Stimulated activated CD8-positive, alpha-beta memory T cell treated with anti-CD3 and anti-CD28 coated beads, Interleukin-15, amount 100 ng/mL, for 1 hour (primary cell): ENCODE data around the gene UQCRFS1.
"Not testable (repeated sequence)": the region's sequence is repeated elsewhere in the genome, so short reads cannot be mapped to it uniquely, and the experiment has no call there.

Source experiments
- DNase-seq: peaks from one replicate; pipeline ENCODE4 v3.0.0-alpha.2; 2020; ENCODE audit warnings: low read depth

UQCRFS1 gene

GRCh38 chr19:29214411-29214810 is 1.5 kb upstream of the UQCRFS1 start:
- DNase-seq: no peak

GRCh38 chr19:29212356-29212647 is 649 bp downstream of the UQCRFS1 start:
- DNase-seq: no peak

GRCh38 chr19:29211562-29212355 is 1.2 kb downstream of the UQCRFS1 start:
- no peak for DNase-seq

- DNase-seq: not testable (repeated sequence)
Observed at GRCh38 chr19:29211041-29211440, 1.9 kb downstream of the UQCRFS1 start.

- not testable (repeated sequence) for DNase-seq
Observed at GRCh38 chr19:29210502-29210901, 2.4 kb downstream of the UQCRFS1 start.

- not testable (repeated sequence) for DNase-seq
Observed at GRCh38 chr19:29207403-29208187, 5.4 kb downstream of the UQCRFS1 start.

GRCh38 chr19:29206453-29206852 is 6.5 kb downstream of the UQCRFS1 start:
- no peak for DNase-seq

- no peak for DNase-seq
Observed at GRCh38 chr19:29202281-29202680, 10.7 kb downstream of the UQCRFS1 start.

GRCh38 chr19:29201855-29202254 is 11.1 kb downstream of the UQCRFS1 start:
- DNase-seq: no peak

- DNase-seq: no peak
Observed at GRCh38 chr19:29194658-29195057, 18.3 kb downstream of the UQCRFS1 start.

- no peak for DNase-seq
Observed at GRCh38 chr19:29193155-29193554, 19.8 kb downstream of the UQCRFS1 start.

GRCh38 chr19:29191005-29191404 is 21.9 kb downstream of the UQCRFS1 start:
- DNase-seq: no peak

- no peak for DNase-seq
Observed at GRCh38 chr19:29189033-29189360, 24.0 kb downstream of the UQCRFS1 start.

- no peak for DNase-seq
Observed at GRCh38 chr19:29188289-29189032, 24.5 kb downstream of the UQCRFS1 start.

GRCh38 chr19:29187676-29188075 is 25.3 kb downstream of the UQCRFS1 start:
- DNase-seq: no peak

GRCh38 chr19:29185427-29185826 is 27.5 kb downstream of the UQCRFS1 start:
- no peak for DNase-seq

- DNase-seq: no peak
Observed at GRCh38 chr19:29176981-29177754, 35.8 kb downstream of the UQCRFS1 start.

GRCh38 chr19:29173896-29174295 is 39.1 kb downstream of the UQCRFS1 start:
- DNase-seq: no peak

- no peak for DNase-seq
Observed at GRCh38 chr19:29172302-29172701, 40.6 kb downstream of the UQCRFS1 start.

- no peak for DNase-seq
Observed at GRCh38 chr19:29171525-29171924, 41.4 kb downstream of the UQCRFS1 start.

- no peak for DNase-seq
Observed at GRCh38 chr19:29170554-29170953, 42.4 kb downstream of the UQCRFS1 start.

- DNase-seq: no peak
Observed at GRCh38 chr19:29162694-29163093, 50.3 kb downstream of the UQCRFS1 start.
